ENCODE results near the gene IMMP2L. TPM values are rescaled to one million over a fixed set of nuclear protein-coding genes. Genes with fewer than 3 reads are reported as not detected.

Gene IMMP2L
- total RNA-seq, 1 experiment from 2014 or later = 8.8 TPM

DNA sequence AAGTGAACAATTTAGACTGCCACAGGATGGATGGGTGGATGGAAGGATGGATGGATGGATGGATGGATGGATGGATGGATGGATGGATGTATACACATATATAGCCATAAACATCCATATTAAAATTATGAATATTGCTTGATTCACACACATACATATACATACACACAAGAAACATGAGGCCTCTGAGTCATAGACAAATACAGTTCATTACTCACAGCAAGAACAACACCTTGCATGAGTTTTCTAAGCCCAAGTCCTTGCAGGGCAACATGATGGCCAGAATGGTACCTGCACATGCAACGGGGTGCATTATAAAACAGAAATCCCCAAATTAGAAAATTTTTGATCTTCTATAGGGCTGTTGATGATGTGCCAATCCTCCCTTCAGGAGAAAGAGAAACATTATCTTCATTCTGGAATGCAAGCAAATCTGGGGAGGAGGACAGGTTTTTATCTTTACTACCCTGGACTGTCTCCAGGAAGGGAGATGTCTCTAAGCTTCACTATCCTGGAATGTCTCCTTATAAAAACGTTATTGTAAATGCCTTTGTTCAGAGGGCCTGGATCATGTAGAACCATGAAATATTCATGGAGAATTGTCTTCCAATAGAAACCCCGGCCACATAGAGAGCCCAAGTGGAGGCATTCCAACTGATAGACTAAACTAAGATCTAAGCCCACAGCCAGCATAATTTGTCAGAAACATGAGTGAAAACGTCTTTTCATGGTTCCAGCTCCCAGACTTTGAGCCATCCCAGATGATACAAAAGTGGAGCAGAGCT, 709.9 kb downstream of the IMMP2L start:
- ChIA-PET CTCF (interaction anchor here (0.7 kb wide), 1 partner anchor 431 kb away, joined by 3 read pairs; no protein-coding TSS in a partner anchor), POLR2A (no interaction called here)
- no peak for ATAC-seq
- peak; percentile 17 for DNase-seq (ENCODE audit: low read depth, low spot score)
- no peaks in the 10 kb centered on the region for H3K4me1 ChIP-seq (ENCODE audit: control insufficient read depth, insufficient read depth, low read length)
- BruUV-seq (replicated peaks) = no TSS peak
- H3K36me3 ChIP-seq (ENCODE audit: control insufficient read depth, insufficient read depth, low read length) = no peaks in the 10 kb centered on the region
- no peak for TF ChIP-seq POLR2AphosphoS5 (IDR thresholded peaks at IDR 0.05; ENCODE audit: low read depth, low read length)
- TF ChIP-seq, protein P1, sequence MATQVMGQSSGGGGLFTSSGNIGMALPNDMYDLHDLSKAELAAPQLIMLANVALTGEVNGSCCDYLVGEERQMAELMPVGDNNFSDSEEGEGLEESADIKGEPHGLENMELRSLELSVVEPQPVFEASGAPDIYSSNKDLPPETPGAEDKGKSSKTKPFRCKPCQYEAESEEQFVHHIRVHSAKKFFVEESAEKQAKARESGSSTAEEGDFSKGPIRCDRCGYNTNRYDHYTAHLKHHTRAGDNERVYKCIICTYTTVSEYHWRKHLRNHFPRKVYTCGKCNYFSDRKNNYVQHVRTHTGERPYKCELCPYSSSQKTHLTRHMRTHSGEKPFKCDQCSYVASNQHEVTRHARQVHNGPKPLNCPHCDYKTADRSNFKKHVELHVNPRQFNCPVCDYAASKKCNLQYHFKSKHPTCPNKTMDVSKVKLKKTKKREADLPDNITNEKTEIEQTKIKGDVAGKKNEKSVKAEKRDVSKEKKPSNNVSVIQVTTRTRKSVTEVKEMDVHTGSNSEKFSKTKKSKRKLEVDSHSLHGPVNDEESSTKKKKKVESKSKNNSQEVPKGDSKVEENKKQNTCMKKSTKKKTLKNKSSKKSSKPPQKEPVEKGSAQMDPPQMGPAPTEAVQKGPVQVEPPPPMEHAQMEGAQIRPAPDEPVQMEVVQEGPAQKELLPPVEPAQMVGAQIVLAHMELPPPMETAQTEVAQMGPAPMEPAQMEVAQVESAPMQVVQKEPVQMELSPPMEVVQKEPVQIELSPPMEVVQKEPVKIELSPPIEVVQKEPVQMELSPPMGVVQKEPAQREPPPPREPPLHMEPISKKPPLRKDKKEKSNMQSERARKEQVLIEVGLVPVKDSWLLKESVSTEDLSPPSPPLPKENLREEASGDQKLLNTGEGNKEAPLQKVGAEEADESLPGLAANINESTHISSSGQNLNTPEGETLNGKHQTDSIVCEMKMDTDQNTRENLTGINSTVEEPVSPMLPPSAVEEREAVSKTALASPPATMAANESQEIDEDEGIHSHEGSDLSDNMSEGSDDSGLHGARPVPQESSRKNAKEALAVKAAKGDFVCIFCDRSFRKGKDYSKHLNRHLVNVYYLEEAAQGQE (IDR thresholded peaks at IDR 0.05; ENCODE audit: insufficient read depth in 1 of 2, low read depth in 2 of 2, low read length in 1 of 2) = no peak
- TF ChIP-seq, protein P2, sequence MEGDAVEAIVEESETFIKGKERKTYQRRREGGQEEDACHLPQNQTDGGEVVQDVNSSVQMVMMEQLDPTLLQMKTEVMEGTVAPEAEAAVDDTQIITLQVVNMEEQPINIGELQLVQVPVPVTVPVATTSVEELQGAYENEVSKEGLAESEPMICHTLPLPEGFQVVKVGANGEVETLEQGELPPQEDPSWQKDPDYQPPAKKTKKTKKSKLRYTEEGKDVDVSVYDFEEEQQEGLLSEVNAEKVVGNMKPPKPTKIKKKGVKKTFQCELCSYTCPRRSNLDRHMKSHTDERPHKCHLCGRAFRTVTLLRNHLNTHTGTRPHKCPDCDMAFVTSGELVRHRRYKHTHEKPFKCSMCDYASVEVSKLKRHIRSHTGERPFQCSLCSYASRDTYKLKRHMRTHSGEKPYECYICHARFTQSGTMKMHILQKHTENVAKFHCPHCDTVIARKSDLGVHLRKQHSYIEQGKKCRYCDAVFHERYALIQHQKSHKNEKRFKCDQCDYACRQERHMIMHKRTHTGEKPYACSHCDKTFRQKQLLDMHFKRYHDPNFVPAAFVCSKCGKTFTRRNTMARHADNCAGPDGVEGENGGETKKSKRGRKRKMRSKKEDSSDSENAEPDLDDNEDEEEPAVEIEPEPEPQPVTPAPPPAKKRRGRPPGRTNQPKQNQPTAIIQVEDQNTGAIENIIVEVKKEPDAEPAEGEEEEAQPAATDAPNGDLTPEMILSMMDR (IDR thresholded peaks at IDR 0.05) = no peak
- TF ChIP-seq SIN3A (IDR thresholded peaks at IDR 0.05; ENCODE audit: borderline replicate concordance, insufficient read depth, low read depth, low read length) = no peak
- no peak for TF ChIP-seq TCF7L2 (IDR thresholded peaks at IDR 0.05; ENCODE audit: low read depth, low read length)
- no peaks in the 10 kb centered on the region for H3K9me3 ChIP-seq (ENCODE audit: control insufficient read depth, insufficient read depth, low read depth, low read length)
- intact Hi-C loops (cut with micrococcal nuclease; ENCODE audit: unreplicated experiment) = no loop called here
- in situ Hi-C loops (cut with HindIII; ENCODE audit: low pct_unique_long_range_greater_than_20kb, low sequenced_read_pairs) = no loop called here
- H3K27me3 ChIP-seq (ENCODE audit: control insufficient read depth, insufficient read depth, low read length) = no peaks in the 10 kb centered on the region
- no peak overlapping the region for H3K27ac ChIP-seq (ENCODE audit: low read length)
- no peak overlapping the region for H3K4me3 ChIP-seq (ENCODE audit: low read depth in 2 of 2, low read length in 2 of 2)

DNA sequence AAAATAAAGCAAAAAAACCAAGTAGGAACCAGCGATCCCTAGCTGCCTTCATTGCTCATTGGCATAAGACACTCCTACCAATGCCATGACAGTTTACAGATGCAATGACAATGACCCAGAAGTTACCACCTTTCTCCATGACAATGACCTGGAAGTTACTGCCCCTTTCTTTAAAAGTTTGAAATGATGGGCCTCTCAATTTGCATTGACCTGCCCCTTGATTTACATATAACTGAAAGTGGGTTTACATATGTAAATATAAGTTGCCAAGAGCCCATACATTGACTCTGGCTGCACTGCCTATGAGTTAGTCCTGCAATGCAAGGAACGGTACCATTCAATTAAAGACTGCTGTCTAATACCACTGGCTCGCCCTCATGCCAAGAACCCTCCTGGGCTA, 712.1 kb downstream of the IMMP2L start:
- H3K27ac ChIP-seq (ENCODE audit: low read length) = no peak overlapping the region
- CTCF ChIA-PET = no interaction called here
- no peaks in the 10 kb centered on the region for H3K9me3 ChIP-seq (ENCODE audit: control insufficient read depth, insufficient read depth, low read depth, low read length)
- no peak for DNase-seq (ENCODE audit: low read depth, low spot score)
- no TSS peak for BruUV-seq (replicated peaks)
- POLR2A ChIA-PET = no interaction called here
- no peaks in the 10 kb centered on the region for H3K36me3 ChIP-seq (ENCODE audit: control insufficient read depth, insufficient read depth, low read length)
- TF ChIP-seq POLR2AphosphoS5 (IDR thresholded peaks at IDR 0.05; ENCODE audit: low read depth, low read length) (no peak), SIN3A (IDR thresholded peaks at IDR 0.05; ENCODE audit: borderline replicate concordance, insufficient read depth, low read depth, low read length) (no peak), TCF7L2 (IDR thresholded peaks at IDR 0.05; ENCODE audit: low read depth, low read length) (no peak)
- TF ChIP-seq, protein P2 (IDR thresholded peaks at IDR 0.05) = no peak
- TF ChIP-seq, protein P1 (IDR thresholded peaks at IDR 0.05; ENCODE audit: insufficient read depth in 1 of 2, low read depth in 2 of 2, low read length in 1 of 2) = no peak
- no peaks in the 10 kb centered on the region for H3K4me1 ChIP-seq (ENCODE audit: control insufficient read depth, insufficient read depth, low read length)
- no peaks in the 10 kb centered on the region for H3K27me3 ChIP-seq (ENCODE audit: control insufficient read depth, insufficient read depth, low read length)
- in situ Hi-C loops (cut with HindIII; ENCODE audit: low pct_unique_long_range_greater_than_20kb, low sequenced_read_pairs) = no loop called here
- intact Hi-C loops (cut with micrococcal nuclease; ENCODE audit: unreplicated experiment) = no loop called here
- no peak for ATAC-seq
- no peak overlapping the region for H3K4me3 ChIP-seq (ENCODE audit: low read depth in 2 of 2, low read length in 2 of 2)
